Measurements from ENCODE around the gene SQOR.

Gene SQOR

DNA sequence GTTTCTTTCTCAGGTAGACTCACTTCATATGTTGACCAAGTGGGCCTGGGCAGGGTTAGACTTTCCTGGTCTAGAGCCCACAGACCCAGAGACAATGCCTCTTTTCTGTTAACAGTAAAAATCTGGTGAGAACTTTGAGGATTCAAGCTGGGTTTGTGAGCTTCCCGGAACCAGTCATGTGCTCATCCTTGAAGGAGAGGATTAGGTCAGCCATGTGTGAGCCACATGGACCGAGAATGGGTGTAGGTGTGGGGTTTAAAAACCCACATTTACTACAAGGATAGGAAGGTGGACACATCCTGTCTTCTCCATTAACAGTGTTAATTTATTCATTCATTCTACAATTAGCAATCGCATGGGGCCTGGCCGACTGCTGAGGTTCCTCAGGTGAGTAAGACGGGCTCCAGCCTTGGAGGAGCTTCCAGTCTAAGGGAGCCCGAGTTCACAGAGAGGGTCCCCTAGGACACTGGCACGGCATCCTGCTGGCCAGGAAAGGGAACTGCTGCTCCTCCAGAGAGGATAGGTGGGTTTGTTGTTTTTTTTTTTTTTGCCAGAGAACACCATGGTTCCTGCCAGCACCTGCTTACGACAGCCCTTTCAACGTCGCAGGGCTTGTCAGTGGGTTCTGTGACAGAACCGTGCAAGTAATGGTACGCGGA is 69.0 kb downstream of the SQOR start:
- DNase-seq (ENCODE audit: insufficient read length, low spot score) (no peak), FAIRE-seq (no peak)

DNA sequence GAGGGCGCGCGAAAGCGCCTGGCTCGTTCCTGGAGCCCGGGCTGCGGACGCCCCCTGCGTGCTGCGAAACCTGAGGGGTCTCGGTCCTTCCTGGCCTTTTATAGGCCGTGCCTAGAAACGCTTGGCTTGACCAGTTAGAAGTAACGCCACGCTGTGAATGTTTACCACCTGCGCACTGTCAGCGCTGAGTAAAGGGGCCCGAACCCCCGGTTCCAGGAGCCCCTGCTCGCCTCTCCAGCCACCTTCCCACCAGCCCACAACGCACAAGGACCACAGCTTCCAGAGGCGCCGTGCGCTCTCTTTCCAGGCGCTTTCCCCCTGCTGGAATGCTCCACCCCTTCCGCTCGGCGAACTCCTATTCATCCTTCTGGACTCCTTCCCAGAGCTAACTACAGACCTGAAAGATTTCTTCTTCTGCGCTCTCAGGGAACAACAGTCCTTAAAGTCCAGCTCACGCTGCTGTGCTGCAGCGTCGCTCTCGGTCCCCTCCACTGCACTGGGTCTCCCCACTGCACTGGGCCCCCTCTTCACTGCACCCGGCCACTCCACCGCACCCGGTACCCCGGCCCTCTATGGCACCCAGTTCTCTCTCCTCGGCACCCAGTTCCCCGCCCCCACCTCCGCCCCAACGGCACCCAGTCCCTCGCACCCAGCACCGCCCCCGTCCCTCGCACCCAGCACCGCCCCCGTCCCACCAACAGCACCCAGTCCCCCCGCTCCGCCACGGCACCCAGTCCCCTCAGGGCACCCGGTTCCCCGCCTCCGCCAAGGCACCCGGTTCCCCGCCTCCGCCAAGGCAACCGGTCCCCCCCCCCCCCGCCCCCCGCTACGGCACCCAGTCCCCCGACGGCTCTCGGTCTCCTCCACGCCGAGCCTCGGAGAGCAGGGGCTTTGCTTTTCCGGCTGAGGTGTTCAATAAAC is 69.8 kb downstream of the SQOR start:
- no peak for FAIRE-seq
- DNase-seq (ENCODE audit: insufficient read length, low spot score), result no peak

- FAIRE-seq (peak; percentile 94), DNase-seq (ENCODE audit: insufficient read length, low spot score) (peak; percentile 48)
Observed at GRCh38 chr15:45705510-45706473, 71.0 kb downstream of the SQOR start.

DNA sequence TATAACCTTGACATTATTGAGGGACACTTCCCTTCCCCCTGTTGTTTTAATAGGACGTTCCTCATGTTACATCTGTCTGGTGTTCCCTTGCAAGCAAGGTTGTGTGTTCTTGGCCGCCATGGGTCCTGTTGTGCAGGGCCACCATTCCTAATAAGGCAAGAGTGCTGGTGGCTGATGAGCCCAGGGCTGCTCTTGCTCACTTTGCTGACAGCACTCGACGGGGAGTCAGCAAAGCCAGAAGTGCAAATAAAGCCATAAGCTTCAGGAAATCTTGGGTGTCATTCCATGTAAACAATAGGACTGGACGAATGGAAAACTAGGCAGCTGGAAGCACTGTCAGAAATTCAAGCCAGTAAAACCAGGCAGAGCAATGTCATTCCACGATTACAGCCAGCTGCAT is 75.8 kb downstream of the SQOR start:
- no peak for FAIRE-seq
- no peak for DNase-seq (ENCODE audit: insufficient read length, low spot score)

DNA sequence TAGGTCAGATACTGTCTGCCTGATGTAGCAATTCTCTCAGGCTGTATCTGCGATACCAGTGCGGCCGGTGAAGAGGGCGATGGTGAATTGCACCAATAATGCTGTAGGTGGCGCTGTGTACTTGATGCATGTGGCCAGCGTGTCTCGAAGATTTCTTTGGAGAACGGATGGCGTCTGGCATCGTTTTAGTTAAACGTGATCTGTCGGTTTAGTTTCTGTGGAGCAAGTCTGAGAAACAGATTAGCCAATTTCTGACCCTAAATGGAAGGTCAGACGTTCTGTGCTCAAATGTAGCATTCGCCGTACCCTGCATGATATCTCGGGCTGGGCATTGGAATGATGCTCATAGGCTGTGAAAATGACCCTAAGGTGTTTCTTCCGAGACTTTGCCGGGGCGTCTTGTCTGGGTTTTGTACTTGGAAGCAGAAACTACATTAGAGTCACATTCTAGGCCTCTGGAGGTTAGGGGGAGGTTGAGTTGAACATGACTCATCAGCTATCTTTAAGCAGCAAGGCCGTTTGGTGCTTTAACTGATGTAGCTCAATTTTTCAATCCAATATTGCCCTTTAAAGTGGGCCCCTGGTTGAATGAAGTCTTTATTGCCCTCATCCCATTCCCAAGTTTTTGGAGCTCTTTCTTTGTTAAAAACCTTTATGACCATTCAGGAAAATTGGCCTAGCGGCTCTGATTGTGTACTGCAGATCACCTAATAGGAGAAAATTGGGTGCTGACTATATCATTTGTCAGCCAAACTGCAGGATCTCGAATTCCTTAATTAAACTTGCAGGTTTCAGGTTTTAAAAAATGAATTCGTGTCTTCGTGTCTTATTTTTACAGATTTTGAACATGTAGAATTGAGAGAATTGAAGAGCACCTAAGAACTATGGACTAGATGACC is 80.0 kb downstream of the SQOR start:
- DNase-seq (ENCODE audit: insufficient read length, low spot score) (no peak), FAIRE-seq (peak; percentile 72)

DNA sequence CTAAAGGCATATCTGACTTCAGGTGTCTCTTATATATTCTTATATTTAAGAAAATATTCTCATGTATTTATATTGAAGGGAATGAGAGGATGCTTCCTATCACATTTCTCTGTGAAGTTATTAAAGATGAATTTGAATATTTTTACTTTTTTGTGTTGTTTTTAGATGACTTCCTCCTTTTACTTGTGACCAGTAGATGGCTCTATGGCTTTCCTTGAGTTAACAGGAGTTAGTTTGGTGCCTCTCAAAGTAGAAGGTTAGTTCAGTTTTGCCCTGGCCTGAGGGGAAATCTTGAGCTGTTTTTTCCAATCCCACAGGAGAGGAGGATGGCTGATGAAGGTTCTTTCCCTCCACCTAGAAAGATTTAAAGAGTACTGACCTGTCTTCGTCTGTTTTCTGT is 80.7 kb downstream of the SQOR start:
- DNase-seq (ENCODE audit: insufficient read length, low spot score) (no peak), FAIRE-seq (no peak)

- FAIRE-seq, result no peak
- no peak for DNase-seq (ENCODE audit: insufficient read length, low spot score)
Observed at GRCh38 chr15:45719490-45719889, 84.7 kb downstream of the SQOR start.

GRCh38 chr15:45720183-45720582 is 85.4 kb downstream of the SQOR start:
- DNase-seq (ENCODE audit: insufficient read length, low spot score) (no peak), FAIRE-seq (no peak)

- no peak for DNase-seq (ENCODE audit: insufficient read length, low spot score)
- FAIRE-seq, result no peak
Observed at GRCh38 chr15:45728641-45729040, 93.8 kb downstream of the SQOR start.

GRCh38 chr15:45729141-45729540 is 94.3 kb downstream of the SQOR start:
- no peak for FAIRE-seq
- no peak for DNase-seq (ENCODE audit: insufficient read length, low spot score)

DNA sequence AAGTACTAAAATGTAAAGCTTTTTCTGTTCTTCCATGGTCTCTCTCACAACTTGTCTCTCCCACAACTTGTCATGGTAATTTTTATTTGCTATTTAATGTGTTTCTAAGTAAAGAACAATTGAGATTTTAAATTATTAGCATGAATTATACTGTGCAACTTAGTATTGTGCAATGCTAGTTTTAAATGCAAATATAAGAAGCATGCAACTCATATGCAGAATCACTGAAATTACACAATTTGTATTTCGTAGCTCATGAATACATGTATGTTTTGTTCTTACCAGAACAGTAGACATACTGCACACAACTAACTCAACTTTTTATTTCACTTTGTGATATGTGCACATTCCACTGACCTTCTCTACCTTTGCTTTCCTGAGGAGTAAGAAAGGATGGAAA is 96.5 kb downstream of the SQOR start:
- DNase-seq (ENCODE audit: insufficient read length, low spot score) (no peak), FAIRE-seq (no peak)

GRCh38 chr15:45732662-45733061 is 97.8 kb downstream of the SQOR start:
- DNase-seq (ENCODE audit: insufficient read length, low spot score) (no peak), FAIRE-seq (no peak)

GRCh38 chr15:45734260-45734711 is 99.5 kb downstream of the SQOR start:
- no peak for FAIRE-seq
- no peak for DNase-seq (ENCODE audit: insufficient read length, low spot score)
